GM19328 (cell line): ENCODE measurements around the gene SLC12A8.

Experiments
- ATAC-seq: cut with Tn5 transposase; IDR thresholded peaks from one replicate; pipeline ENCODE4 v1.9.1; 2021; ENCODE audit warnings: mild to moderate bottlenecking, moderate library complexity; ENCODE audit not compliant: unreplicated experiment

The SLC12A8 gene

GRCh38 chr3:125212509-125213363, at the start of gene SLC12A8:
TSS of gene SLC12A8 (minus strand) at chr3:125212748. CDS start at chr3:125211349, 1,399 bp downstream.
- ATAC-seq = no peak

GRCh38 chr3:125262161-125262560, 49.6 kb upstream of the SLC12A8 start:
- no peak for ATAC-seq

GRCh38 chr3:125261031-125261430, 48.5 kb upstream of the SLC12A8 start:
- no peak for ATAC-seq

GRCh38 chr3:125260158-125260557, 47.6 kb upstream of the SLC12A8 start:
- ATAC-seq = no peak

GRCh38 chr3:125257536-125257935, 45.0 kb upstream of the SLC12A8 start:
- ATAC-seq = no peak

- ATAC-seq = no peak
Measured at GRCh38 chr3:125256675-125257074, 44.1 kb upstream of the SLC12A8 start.

- ATAC-seq = no peak
Measured at GRCh38 chr3:125250973-125251372, 38.4 kb upstream of the SLC12A8 start.

- no peak for ATAC-seq
Measured at GRCh38 chr3:125246237-125246636, 33.7 kb upstream of the SLC12A8 start.

GRCh38 chr3:125245521-125245920, 33.0 kb upstream of the SLC12A8 start:
- no peak for ATAC-seq

GRCh38 chr3:125240496-125240895, 27.9 kb upstream of the SLC12A8 start:
- ATAC-seq = no peak

- no peak for ATAC-seq
Measured at GRCh38 chr3:125239266-125239665, 26.7 kb upstream of the SLC12A8 start.

GRCh38 chr3:125238759-125239158, 26.2 kb upstream of the SLC12A8 start:
- no peak for ATAC-seq

- ATAC-seq = no peak
Measured at GRCh38 chr3:125236331-125236903, 23.9 kb upstream of the SLC12A8 start.

- no peak for ATAC-seq
Measured at GRCh38 chr3:125234831-125235230, 22.3 kb upstream of the SLC12A8 start.

- ATAC-seq = no peak
Measured at GRCh38 chr3:125232401-125232800, 19.9 kb upstream of the SLC12A8 start.

- no peak for ATAC-seq
Measured at GRCh38 chr3:125231895-125232294, 19.3 kb upstream of the SLC12A8 start.

- ATAC-seq = no peak
Measured at GRCh38 chr3:125229707-125230106, 17.2 kb upstream of the SLC12A8 start.

- ATAC-seq = no peak
Measured at GRCh38 chr3:125229168-125229567, 16.6 kb upstream of the SLC12A8 start.

- no peak for ATAC-seq
Measured at GRCh38 chr3:125221831-125222230, 9.3 kb upstream of the SLC12A8 start.

- ATAC-seq = no peak
Measured at GRCh38 chr3:125220727-125221429, 8.3 kb upstream of the SLC12A8 start.

- ATAC-seq = no peak
Measured at GRCh38 chr3:125220183-125220582, 7.6 kb upstream of the SLC12A8 start.

- ATAC-seq = no peak
Measured at GRCh38 chr3:125219261-125219701, 6.7 kb upstream of the SLC12A8 start.
